CD4-positive, CD25-positive, alpha-beta regulatory T cell (primary cell): ENCODE results near the gene ITSN1. TPM values are rescaled to one million over a fixed set of nuclear protein-coding genes. Genes with fewer than 3 reads are reported as not detected.

ENCODE experiments used
- ATAC-seq, 2 donors: fragments of 150-1000 bp; cut with Tn5 transposase; one replicate each; pipeline ENCODE4 v1.10.0; 2021; ENCODE audit warnings: low read depth in 2 of 2, moderate number of reproducible peaks in 2 of 2, moderate library complexity in 1 of 2
- DNase-seq, 3 donors: peaks; one replicate each; pipeline versions ENCODE4 v3.0.0 to v3.0.0-alpha.2; 2012 to 2022; ENCODE audit warnings: mixed read lengths in 1 of 3
- H3K27ac ChIP-seq: one replicate; pipeline ENCODE4 v1.7.0; 2013; ENCODE audit warnings: mild to moderate bottlenecking, low read length; ENCODE audit not compliant: insufficient read depth, poor library complexity, severe bottlenecking
- H3K27me3 ChIP-seq: one replicate; pipeline ENCODE4 v1.7.0; 2013; ENCODE audit warnings: low read length; ENCODE audit not compliant: control insufficient read depth, insufficient read depth
- H3K36me3 ChIP-seq: one replicate; pipeline ENCODE4 v1.7.0; 2013; ENCODE audit warnings: mild to moderate bottlenecking, low read length, moderate library complexity; ENCODE audit not compliant: control insufficient read depth, insufficient read depth
- H3K4me1 ChIP-seq: 2 replicates; pipeline ENCODE4 v1.7.0; 2013; ENCODE audit warnings: mild to moderate bottlenecking, low read length; ENCODE audit not compliant: insufficient read depth, control insufficient read depth, poor library complexity, severe bottlenecking
- H3K4me3 ChIP-seq: one replicate; pipeline ENCODE4 v1.7.0; 2013; ENCODE audit warnings: low read depth, mild to moderate bottlenecking, low read length, moderate library complexity
- H3K9me3 ChIP-seq, 2 experiments: 1 replicate in 1 of 2; 2 replicates in 1 of 2; pipeline ENCODE4 v1.7.0; 2013; ENCODE audit warnings: low read length in 2 of 2, mild to moderate bottlenecking in 1 of 2, moderate library complexity in 1 of 2; ENCODE audit not compliant: control insufficient read depth in 2 of 2
- H3K27ac Mint-ChIP-seq, 3 donors: one replicate each; pipeline ENCODE4 v1.8.0; 2020 to 2022; ENCODE audit warnings: mild to moderate bottlenecking in 3 of 3, mixed read lengths in 3 of 3, moderate library complexity in 2 of 3
- H3K27me3 Mint-ChIP-seq: one replicate; pipeline ENCODE4 v1.8.0; 2022; ENCODE audit warnings: mild to moderate bottlenecking, mixed read lengths
- H3K36me3 Mint-ChIP-seq: one replicate; pipeline ENCODE4 v1.8.0; 2020; ENCODE audit warnings: mixed read lengths
- H3K4me1 Mint-ChIP-seq, 4 donors: one replicate each; pipeline ENCODE4 v1.8.0; 2020 to 2022; ENCODE audit warnings: mixed read lengths in 4 of 4, mild to moderate bottlenecking in 1 of 4
- H3K4me3 Mint-ChIP-seq, 4 donors: one replicate each; pipeline ENCODE4 v1.8.0; 2020 to 2022; ENCODE audit warnings: mild to moderate bottlenecking in 4 of 4, mixed read lengths in 4 of 4, moderate library complexity in 3 of 4
- H3K9me3 Mint-ChIP-seq, 7 donors: one replicate each; pipeline ENCODE4 v1.8.0; 2020 to 2022; ENCODE audit warnings: mixed read lengths in 7 of 7, mild to moderate bottlenecking in 3 of 7, moderate library complexity in 2 of 7
- polyA plus RNA-seq, 4 donors: library from polyadenylated mRNA; unstranded; fragments of 300-500 nt; fragmentation: Illumina TruSeq; gene quantifications; one replicate each; pipeline ENCODE4 v1.2.3, GENCODE V29; 2021
- total RNA-seq: library from RNA; stranded (reverse); gene quantifications from one replicate; pipeline ENCODE4 v1.2.3, GENCODE V29; 2022

The ITSN1 gene
- total and polyA plus RNA-seq, 5 donors from 2014 or later: 0.17 to 1.1 (median 0.44) TPM

DNA sequence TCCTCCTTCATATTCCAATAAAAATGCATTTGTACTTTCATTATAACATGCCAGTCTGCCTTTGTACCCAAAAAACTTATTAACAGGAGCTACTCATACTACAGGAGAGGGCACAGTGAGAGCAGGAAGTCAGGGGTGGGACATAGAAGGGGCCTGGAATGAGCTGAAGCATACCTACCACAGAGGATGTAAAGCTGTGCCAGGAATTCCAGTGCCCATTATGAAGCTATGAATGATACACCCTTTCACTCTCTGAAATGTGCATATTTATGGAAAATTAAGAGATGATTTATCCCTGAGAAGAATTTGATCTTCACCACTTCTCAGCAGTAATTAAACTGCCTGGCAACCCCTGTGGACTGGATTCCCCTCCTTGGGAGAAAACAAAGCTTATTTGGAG, 207.5 kb downstream of the ITSN1 start:
- ATAC-seq (no peak), DNase-seq (no peak)
- peaks cover 4% of the 10 kb centered on the region for H3K36me3 Mint-ChIP-seq
- Histone ChIP-seq H3K36me3 (no peaks in the 10 kb centered on the region), H3K4me1 (no peaks in the 10 kb centered on the region), H3K27me3 (no peaks in the 10 kb centered on the region), H3K4me3 (no peak overlapping the region), H3K27ac (no peak overlapping the region), H3K9me3 (no peaks in the 10 kb centered on the region)
- H3K4me3 Mint-ChIP-seq: no peak overlapping the region
- peaks cover 6% of the 10 kb centered on the region for H3K27me3 Mint-ChIP-seq
- no peaks in the 10 kb centered on the region for H3K4me1 Mint-ChIP-seq
- no peak overlapping the region for H3K27ac Mint-ChIP-seq
- peaks cover 0 to 13% (median under 1%) of the 10 kb centered on the region in 7 donors for H3K9me3 Mint-ChIP-seq

GRCh38 chr21:33850401-33850800, 208.1 kb downstream of the ITSN1 start:
- peaks cover 6% of the 10 kb centered on the region for H3K27me3 Mint-ChIP-seq
- no peak overlapping the region for H3K27ac Mint-ChIP-seq
- H3K9me3 ChIP-seq: no peaks in the 10 kb centered on the region
- H3K4me1 ChIP-seq: no peaks in the 10 kb centered on the region
- no peaks in the 10 kb centered on the region for H3K4me1 Mint-ChIP-seq
- DNase-seq (no peak), ATAC-seq (no peak)
- H3K27me3 ChIP-seq: no peaks in the 10 kb centered on the region
- H3K4me3 ChIP-seq: no peak overlapping the region
- H3K27ac ChIP-seq: no peak overlapping the region
- peaks cover 4% of the 10 kb centered on the region for H3K36me3 Mint-ChIP-seq
- H3K4me3 Mint-ChIP-seq: no peak overlapping the region
- peaks cover 0 to 13% (median 0%) of the 10 kb centered on the region in 7 donors for H3K9me3 Mint-ChIP-seq
- H3K36me3 ChIP-seq: no peaks in the 10 kb centered on the region

DNA sequence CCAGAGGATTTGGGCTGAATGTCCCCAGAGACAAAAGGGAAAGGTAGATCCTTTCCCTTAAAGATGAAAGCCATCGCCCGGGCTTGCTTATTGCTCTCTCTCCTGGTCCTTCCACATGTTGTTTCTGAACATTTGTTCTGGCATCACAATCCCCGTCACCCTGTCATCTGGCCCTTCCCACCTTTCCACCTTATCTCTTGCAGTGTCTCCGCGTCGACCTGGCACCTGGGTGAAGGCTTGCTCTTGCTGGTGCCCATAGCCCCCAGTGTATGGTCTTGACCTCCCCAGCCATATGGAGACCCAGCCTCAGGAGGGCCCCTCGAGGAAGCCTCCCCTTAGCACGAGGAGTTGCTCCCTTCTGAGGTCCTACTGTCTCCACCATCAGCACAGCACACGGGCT, 208.7 kb downstream of the ITSN1 start:
- H3K4me3 Mint-ChIP-seq: no peak overlapping the region
- Histone ChIP-seq H3K27ac (no peak overlapping the region), H3K9me3 (no peaks in the 10 kb centered on the region), H3K4me3 (no peak overlapping the region), H3K36me3 (no peaks in the 10 kb centered on the region), H3K4me1 (no peaks in the 10 kb centered on the region), H3K27me3 (no peaks in the 10 kb centered on the region)
- peaks cover 3% of the 10 kb centered on the region for H3K36me3 Mint-ChIP-seq
- DNase-seq: no peak
- no peak overlapping the region for H3K27ac Mint-ChIP-seq
- no peaks in the 10 kb centered on the region for H3K4me1 Mint-ChIP-seq
- no peak for ATAC-seq
- peaks cover 0 to 8% (median 0%) of the 10 kb centered on the region in 7 donors for H3K9me3 Mint-ChIP-seq
- peaks cover 6% of the 10 kb centered on the region for H3K27me3 Mint-ChIP-seq

DNA sequence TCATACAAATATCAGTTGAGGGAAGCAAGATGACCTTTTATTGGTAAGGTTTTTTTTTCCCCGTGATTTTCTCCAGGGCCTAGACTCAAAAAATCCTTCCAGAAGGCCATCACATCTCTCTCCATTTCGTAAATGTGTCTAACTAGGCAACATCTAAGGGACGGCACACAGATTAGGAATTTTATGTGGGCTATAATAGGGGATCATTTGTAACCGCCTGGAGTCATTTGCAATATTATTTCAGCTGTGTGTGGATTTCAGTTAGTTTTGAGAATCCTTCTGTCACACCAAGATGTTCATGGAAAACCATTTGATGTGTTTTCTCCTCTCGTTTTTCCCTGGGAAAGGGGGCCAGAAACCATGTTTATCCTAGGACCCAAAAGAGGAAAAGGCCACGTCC, 210.2 kb downstream of the ITSN1 start:
- no peaks in the 10 kb centered on the region for H3K27me3 ChIP-seq
- no peak overlapping the region for H3K4me3 ChIP-seq
- no peaks in the 10 kb centered on the region for H3K4me1 ChIP-seq
- H3K4me1 Mint-ChIP-seq: no peaks in the 10 kb centered on the region
- no peak overlapping the region for H3K27ac Mint-ChIP-seq
- no peaks in the 10 kb centered on the region for H3K36me3 ChIP-seq
- no peaks in the 10 kb centered on the region for H3K36me3 Mint-ChIP-seq
- H3K9me3 ChIP-seq: no peaks in the 10 kb centered on the region
- ATAC-seq (no peak), DNase-seq (no peak)
- peaks cover 0 to 3% (median 0%) of the 10 kb centered on the region in 7 donors for H3K9me3 Mint-ChIP-seq
- H3K27ac ChIP-seq: no peak overlapping the region
- H3K4me3 Mint-ChIP-seq: no peak overlapping the region
- peaks cover 6% of the 10 kb centered on the region for H3K27me3 Mint-ChIP-seq

DNA sequence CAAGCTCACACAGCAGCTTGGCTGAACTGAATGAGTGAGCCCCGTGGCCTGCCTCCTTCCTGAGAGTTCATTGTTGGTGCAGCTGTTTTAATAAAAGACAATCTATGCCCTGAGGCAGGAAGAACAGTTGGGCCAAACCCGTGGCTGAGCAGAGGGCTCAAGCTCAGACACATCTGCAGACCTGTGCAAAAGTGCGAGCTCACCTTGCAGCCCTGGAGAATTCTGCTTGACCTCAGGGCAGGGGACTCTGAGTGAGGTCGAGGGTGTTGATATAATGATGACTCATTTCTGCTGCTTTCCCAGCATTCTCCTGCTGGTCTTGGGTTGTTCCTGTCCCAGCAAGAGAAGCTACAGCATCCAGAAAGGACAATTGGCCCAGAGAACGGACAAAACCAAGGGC, 212.3 kb downstream of the ITSN1 start:
- Mint-ChIP-seq H3K9me3 (no peaks in the 10 kb centered on the region), H3K4me1 (no peaks in the 10 kb centered on the region), H3K27ac (no peak overlapping the region), H3K4me3 (no peak overlapping the region), H3K27me3 (peaks cover 6% of the 10 kb centered on the region), H3K36me3 (no peaks in the 10 kb centered on the region)
- no peaks in the 10 kb centered on the region for H3K27me3 ChIP-seq
- no peaks in the 10 kb centered on the region for H3K36me3 ChIP-seq
- H3K27ac ChIP-seq: no peak overlapping the region
- no peaks in the 10 kb centered on the region for H3K9me3 ChIP-seq
- H3K4me3 ChIP-seq: no peak overlapping the region
- no peaks in the 10 kb centered on the region for H3K4me1 ChIP-seq
- DNase-seq (no peak), ATAC-seq (no peak)

DNA sequence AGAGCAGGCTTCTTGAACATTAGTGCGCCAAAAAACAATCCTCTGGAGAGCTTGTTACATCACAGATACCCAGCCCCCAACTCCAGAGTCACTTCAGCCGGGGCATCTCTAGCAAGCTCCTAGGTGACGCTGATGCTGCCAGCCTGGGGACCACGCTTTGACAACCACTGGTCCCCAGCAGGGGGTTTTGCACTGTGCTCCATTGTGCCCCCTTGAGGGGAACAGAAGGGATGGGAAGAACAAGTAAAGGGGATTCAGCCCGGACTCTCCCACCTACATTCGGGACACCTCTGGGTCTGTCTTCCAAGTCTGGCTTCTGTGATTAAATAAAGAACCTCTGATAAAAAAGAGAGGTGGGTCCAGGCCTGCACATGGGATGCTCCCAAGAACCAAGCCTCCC, 212.9 kb downstream of the ITSN1 start:
- no peak overlapping the region for H3K4me3 ChIP-seq
- no peaks in the 10 kb centered on the region for H3K36me3 Mint-ChIP-seq
- no peak overlapping the region for H3K27ac Mint-ChIP-seq
- H3K4me3 Mint-ChIP-seq: no peak overlapping the region
- no peaks in the 10 kb centered on the region for H3K27me3 ChIP-seq
- H3K27me3 Mint-ChIP-seq: peaks cover 6% of the 10 kb centered on the region
- H3K9me3 Mint-ChIP-seq: no peaks in the 10 kb centered on the region
- no peak overlapping the region for H3K27ac ChIP-seq
- no peak for ATAC-seq
- DNase-seq: no peak
- no peaks in the 10 kb centered on the region for H3K36me3 ChIP-seq
- H3K9me3 ChIP-seq: no peaks in the 10 kb centered on the region
- H3K4me1 ChIP-seq: no peaks in the 10 kb centered on the region
- no peaks in the 10 kb centered on the region for H3K4me1 Mint-ChIP-seq

- no peaks in the 10 kb centered on the region for H3K36me3 ChIP-seq
- H3K27ac ChIP-seq: no peak overlapping the region
- DNase-seq (no peak), ATAC-seq (no peak)
- H3K9me3 Mint-ChIP-seq: no peaks in the 10 kb centered on the region
- no peak overlapping the region for H3K4me3 Mint-ChIP-seq
- no peak overlapping the region for H3K27ac Mint-ChIP-seq
- H3K4me3 ChIP-seq: no peak overlapping the region
- no peaks in the 10 kb centered on the region for H3K9me3 ChIP-seq
- no peaks in the 10 kb centered on the region for H3K4me1 Mint-ChIP-seq
- no peaks in the 10 kb centered on the region for H3K4me1 ChIP-seq
- peaks cover 6% of the 10 kb centered on the region for H3K27me3 Mint-ChIP-seq
- no peaks in the 10 kb centered on the region for H3K27me3 ChIP-seq
- H3K36me3 Mint-ChIP-seq: no peaks in the 10 kb centered on the region
Observed at GRCh38 chr21:33856893-33857527, 214.7 kb downstream of the ITSN1 start.

DNA sequence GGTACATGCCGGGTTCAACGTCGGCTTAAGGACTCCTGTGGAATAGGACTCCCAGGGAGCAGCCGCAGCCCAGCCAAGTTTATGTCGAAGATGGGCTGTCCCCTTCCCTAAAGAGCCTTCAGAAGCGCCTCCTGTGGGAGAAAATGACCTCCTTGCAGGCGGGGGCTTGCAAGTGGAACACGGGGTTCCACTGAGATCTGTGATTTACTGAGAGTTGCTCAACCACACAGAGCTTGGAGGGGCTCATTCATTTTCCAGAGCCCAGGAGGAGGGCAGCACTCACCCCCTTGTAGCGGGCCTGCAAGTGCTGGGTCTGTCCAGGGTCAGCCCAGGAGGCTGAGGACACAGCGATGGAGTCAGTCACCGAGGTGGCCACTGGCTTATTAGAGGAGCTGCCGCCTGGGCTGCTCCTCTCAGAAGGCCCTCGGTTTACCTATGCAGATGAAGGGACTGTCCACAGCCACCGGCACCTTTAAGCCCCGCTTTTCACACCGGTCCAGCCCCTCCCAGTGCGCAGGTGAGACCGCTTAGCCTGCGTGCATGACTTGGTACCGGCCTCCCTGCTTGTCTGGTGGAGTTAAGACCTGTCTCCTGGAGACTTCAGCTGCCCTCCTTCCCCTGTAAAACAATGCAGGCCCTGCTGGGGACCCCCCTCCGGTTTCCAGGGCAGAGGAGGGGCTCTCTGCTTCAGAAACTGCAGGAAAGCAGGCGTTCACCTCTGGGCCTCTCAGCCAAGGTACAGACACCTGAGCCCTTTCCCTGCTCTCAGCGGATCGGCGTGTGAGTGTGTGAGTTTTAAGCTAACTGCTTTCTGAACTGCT, 215.8 kb downstream of the ITSN1 start:
- Mint-ChIP-seq H3K27me3 (peaks cover 6% of the 10 kb centered on the region), H3K4me1 (no peaks in the 10 kb centered on the region), H3K9me3 (no peaks in the 10 kb centered on the region), H3K36me3 (no peaks in the 10 kb centered on the region), H3K27ac (no peak overlapping the region), H3K4me3 (no peak overlapping the region)
- H3K4me1 ChIP-seq: no peaks in the 10 kb centered on the region
- DNase-seq (no peak), ATAC-seq (no peak)
- H3K4me3 ChIP-seq: no peak overlapping the region
- no peak overlapping the region for H3K27ac ChIP-seq
- H3K27me3 ChIP-seq: no peaks in the 10 kb centered on the region
- H3K36me3 ChIP-seq: no peaks in the 10 kb centered on the region
- H3K9me3 ChIP-seq: no peaks in the 10 kb centered on the region
